NCI-H2107 treated with DMSO at 0.1 percent for 48 hours (cell line): Measurements from ENCODE around the gene ESCO1.

Source experiments
- DNase-seq: peaks from one replicate; lab custom pipeline; 2025; ENCODE audit not compliant: unreplicated experiment; lab: John Stamatoyannopoulos, UW

Gene ESCO1

DNA sequence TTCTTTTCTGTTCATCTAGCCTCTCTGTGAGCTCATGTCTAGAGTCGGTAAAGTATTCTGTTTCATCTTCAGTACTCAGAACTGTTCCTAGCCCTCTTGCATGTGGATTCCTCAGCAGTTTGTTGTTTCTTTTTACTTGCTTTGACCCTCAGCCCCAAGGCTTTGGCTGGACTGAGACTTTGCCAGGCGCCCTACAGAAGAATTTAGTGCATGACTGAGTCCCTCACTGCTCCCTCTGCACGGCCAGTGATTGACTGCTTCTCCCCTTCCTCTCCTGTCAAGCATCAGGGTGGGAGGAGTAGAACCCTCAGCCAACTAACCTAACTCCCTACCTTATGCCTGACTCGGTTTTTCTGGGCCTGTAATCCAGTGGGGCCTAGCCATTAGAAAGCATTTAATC, 109.8 kb downstream of the ESCO1 start:
- DNase-seq = no peak

DNA sequence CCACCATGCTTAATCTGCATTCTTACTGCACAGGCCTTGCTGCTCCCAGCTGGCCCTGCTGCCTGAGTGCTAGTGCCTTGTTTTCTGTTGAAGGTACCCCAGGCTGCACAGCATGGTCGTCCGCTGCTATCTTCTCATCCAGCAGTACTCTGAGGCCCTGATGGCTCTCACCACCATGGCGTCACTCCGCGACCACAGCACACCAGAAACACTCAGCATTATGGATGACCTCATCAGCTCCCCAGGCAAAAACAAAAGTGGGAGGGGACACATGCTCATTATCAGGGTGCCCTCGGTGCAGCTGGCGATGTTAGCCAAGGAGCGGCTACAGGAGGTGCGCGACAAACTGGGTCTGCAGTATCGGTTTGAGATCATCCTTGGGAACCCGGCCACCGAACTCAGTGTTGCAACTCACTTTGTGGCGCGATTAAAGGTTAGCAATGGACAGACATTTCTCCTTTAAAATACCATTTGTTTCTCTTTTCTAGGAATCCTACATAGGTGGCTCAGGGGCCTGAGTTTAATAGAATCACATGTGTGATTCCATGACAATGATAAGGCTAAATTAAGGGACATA, 110.5 kb downstream of the ESCO1 start:
- DNase-seq = no peak

DNA sequence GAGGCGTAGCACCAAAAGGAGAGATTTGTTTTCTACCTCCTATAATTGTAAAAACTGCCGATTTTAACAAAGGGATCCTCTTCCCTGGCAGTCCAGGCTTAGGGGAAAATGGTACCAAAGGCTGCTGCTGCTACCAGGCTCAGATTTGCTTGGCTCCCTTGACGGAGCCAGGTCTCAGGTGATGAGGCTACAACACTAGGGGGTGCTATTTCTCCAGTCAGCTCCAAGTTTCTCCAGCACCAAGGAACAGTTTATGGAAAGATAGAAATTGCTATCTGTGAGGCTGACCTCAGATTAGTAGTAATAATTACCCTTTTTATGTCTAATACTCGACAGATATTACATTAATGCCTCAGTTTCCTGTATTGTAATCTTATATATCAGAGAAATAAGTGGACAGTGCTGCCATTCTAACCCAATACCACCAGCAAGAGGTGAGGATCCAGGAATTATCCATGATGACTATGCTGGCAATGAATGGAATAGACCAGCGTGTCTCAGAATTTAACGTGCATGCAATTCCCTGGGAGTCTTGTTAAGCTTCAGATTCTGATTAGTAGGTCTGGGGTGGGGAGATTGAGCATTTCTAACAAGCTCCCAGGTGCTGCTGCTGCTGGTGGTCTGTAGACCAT, 111.3 kb downstream of the ESCO1 start:
- DNase-seq = peak; percentile 6

DNA sequence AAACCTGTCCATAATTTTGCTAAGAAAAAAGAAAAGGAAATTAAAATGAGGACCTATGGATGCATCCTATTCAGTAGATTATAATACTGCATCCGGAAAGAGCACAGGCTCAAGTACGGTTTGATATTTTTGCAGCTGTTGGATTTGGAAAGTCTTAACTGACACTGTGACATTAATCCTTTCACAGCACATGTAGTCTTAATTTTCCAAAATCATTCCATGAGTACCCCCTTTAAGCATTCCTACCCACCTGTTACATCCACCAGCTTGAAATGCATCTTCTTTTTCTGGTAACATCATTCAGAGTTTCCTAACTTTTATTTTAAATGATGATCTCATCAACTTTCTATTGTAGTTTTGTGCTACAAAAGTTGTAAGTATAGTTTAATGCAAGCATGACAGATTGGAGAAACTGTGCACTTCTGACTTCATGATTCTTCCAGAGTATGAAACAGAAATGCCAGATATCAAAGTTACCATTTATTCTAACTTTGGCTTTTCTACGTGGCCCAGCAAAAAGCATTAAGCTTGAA, 113.5 kb downstream of the ESCO1 start:
- no peak for DNase-seq

DNA sequence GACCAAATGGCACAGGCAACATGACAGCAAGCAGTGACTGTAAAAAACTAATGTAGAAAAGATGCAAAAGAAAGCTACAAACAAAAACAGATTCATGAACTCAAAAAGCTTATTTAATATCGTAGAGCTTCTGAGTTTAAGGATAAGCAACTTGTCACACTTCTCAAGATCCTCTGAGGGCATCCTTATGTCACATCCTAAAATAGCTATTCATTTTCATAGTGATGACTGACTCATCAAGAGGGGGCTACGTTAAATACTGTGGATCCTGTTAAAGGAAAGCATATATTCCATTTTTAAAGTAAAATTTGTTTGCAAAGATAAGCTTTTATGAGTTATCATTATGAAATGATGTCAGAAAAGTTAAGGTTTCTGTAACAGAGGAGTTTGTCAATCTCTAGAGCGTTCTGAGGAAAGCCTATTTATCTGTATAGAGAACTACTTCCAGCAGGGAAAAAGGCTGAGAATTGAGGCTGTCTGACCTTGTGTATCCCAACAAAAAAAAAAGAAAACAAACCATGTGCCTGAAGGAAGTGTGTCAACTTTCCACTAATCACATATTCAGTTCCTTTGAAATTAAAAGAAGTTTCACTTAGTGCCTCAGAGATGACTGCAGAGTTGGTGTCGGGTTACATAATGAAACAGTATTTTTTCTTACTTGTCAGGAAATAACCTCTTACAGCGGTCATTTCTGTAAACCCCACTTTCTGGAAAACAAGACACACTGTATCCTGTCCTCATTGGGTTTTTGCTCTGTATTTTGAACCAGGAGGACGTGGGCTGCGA, 115.5 kb downstream of the ESCO1 start:
- no peak for DNase-seq

DNA sequence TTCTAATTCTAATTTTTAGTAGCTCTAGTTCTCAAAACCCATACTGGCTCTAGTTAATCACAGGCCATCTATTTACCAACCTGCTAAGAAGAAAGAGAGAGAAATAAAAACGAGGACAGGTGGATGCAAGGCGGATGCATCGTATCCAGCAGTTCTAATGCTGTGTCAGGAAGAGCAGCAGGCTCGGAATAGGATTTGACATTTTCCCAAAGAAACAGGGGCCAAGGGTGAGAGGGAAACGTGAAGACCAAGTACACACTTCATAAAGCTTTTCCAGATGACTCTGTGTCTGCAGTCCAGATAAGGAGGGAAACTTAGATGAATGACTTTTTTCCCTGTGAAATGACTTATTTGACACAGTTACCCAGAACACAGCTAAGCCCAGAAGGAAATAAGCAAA, 117.5 kb downstream of the ESCO1 start:
- no peak for DNase-seq

DNA sequence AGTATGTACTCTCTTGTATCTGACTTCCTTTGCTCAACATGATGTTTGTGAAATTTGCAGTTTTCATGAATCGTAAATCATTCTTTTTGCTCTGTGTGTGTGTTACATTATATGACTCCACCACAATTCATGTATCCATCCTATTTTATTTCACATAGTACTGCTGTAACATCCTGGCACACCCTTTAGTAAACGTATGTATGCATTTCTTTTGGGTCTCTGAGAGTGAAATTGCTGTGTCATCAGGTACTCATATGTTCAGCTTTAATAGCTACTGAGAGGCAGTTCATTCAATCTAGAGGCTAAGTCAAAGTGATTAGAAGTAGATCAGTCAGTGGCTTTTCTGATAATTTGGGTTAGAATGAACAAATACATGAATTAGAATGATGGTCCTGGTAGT, 118.8 kb downstream of the ESCO1 start:
- DNase-seq = no peak

DNA sequence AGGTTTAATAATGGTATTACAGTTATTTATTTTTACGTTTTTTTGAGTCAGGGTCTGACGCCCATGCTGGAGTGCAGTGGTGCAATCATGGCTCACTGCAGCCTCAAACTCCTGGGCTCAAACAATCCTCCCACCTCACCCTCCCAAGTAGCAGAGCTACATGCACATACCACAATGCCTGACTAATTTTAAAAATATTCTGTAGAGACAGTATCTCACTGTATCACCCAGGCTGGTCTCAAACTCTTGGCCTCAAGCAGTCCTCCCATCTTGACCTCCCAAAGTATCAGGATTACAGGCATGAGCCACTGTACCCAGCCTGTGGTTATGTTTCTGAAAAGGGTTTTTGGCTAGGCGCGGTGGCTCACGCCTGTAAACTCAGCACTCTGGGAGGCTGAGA, 120.8 kb downstream of the ESCO1 start:
- DNase-seq = no peak
